OCI-LY3 (cell line): Measurements from ENCODE around the gene FHL2.

ENCODE experiments used
- EZH2phosphoT487 ChIP-seq: fragments of 200-600 bp; shearing (Covaris generic); IDR thresholded peaks from 2 replicates; pipeline ENCODE4 v1.6.1; 2018; ENCODE audit warnings: antibody characterized with exemption, mixed run types, low read depth
- TF ChIP-seq, protein P1 (sequence below): fragments of 200-600, 300-600 bp; sonication (generic); IDR thresholded peaks from 2 replicates; pipeline ENCODE4 v1.5.1; 2014; ENCODE audit warnings: antibody characterized with exemption, low read length, low read depth

- TF ChIP-seq, protein P1, sequence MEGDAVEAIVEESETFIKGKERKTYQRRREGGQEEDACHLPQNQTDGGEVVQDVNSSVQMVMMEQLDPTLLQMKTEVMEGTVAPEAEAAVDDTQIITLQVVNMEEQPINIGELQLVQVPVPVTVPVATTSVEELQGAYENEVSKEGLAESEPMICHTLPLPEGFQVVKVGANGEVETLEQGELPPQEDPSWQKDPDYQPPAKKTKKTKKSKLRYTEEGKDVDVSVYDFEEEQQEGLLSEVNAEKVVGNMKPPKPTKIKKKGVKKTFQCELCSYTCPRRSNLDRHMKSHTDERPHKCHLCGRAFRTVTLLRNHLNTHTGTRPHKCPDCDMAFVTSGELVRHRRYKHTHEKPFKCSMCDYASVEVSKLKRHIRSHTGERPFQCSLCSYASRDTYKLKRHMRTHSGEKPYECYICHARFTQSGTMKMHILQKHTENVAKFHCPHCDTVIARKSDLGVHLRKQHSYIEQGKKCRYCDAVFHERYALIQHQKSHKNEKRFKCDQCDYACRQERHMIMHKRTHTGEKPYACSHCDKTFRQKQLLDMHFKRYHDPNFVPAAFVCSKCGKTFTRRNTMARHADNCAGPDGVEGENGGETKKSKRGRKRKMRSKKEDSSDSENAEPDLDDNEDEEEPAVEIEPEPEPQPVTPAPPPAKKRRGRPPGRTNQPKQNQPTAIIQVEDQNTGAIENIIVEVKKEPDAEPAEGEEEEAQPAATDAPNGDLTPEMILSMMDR, result no peak
- no peak for TF ChIP-seq EZH2phosphoT487
Measured at GRCh38 chr2:105380432-105381100, 18.3 kb downstream of the FHL2 start.
